ENCODE results near the gene IVD. TPM values are rescaled to one million over a fixed set of nuclear protein-coding genes. Genes with fewer than 3 reads are reported as not detected.

Gene IVD
- total RNA-seq, 1 experiment from 2014 or later, result 93.1 TPM

GRCh38 chr15:40450047-40450446 lies 44.5 kb downstream of the IVD start:
- no peak overlapping the region for H2AK5ac ChIP-seq (ENCODE audit: insufficient read length, low read length)
- TF ChIP-seq, protein P1, sequence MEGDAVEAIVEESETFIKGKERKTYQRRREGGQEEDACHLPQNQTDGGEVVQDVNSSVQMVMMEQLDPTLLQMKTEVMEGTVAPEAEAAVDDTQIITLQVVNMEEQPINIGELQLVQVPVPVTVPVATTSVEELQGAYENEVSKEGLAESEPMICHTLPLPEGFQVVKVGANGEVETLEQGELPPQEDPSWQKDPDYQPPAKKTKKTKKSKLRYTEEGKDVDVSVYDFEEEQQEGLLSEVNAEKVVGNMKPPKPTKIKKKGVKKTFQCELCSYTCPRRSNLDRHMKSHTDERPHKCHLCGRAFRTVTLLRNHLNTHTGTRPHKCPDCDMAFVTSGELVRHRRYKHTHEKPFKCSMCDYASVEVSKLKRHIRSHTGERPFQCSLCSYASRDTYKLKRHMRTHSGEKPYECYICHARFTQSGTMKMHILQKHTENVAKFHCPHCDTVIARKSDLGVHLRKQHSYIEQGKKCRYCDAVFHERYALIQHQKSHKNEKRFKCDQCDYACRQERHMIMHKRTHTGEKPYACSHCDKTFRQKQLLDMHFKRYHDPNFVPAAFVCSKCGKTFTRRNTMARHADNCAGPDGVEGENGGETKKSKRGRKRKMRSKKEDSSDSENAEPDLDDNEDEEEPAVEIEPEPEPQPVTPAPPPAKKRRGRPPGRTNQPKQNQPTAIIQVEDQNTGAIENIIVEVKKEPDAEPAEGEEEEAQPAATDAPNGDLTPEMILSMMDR (conservative IDR thresholded peaks at IDR 0.05), result no peak
- no peak overlapping the region for H2BK20ac ChIP-seq (ENCODE audit: low read depth, low read length, poor library complexity, severe bottlenecking)
- H3K27me3 ChIP-seq (ENCODE audit: insufficient read depth, low read length), result no peaks in the 10 kb centered on the region
- no peaks in the 10 kb centered on the region for H3K9me3 ChIP-seq (ENCODE audit: control insufficient read depth, low read depth, low read length)
- H4K20me1 ChIP-seq (ENCODE audit: control insufficient read depth, insufficient read depth, insufficient read length), result no peaks in the 10 kb centered on the region
- H3K27ac ChIP-seq (ENCODE audit: insufficient read length, low read depth, low read length), result no peak overlapping the region
- no peak overlapping the region for H3K4me2 ChIP-seq (ENCODE audit: insufficient read depth, insufficient read length, low read length)
- no peak overlapping the region for H3K9ac ChIP-seq (ENCODE audit: extremely low read depth, insufficient read length, low read length)
- H3K23ac ChIP-seq (ENCODE audit: insufficient read length, low read depth, low read length), result no peak overlapping the region
- H3K4me1 ChIP-seq (ENCODE audit: insufficient read depth, low read length), result peaks cover 18% of the 10 kb centered on the region; the same call in 1 of the 2 replicates
- no peak overlapping the region for H2BK120ac ChIP-seq (ENCODE audit: low read depth, low read length, poor library complexity, severe bottlenecking)
- H3K4me1 Mint-ChIP-seq, result peaks cover 71 to 72% of the 10 kb centered on the region in 2 experiments
- no peak overlapping the region for H2AFZ ChIP-seq (ENCODE audit: low read length)
- H3K27ac Mint-ChIP-seq, result 0 out of 7 replicates have a peak overlapping the region, but pooled peaks of 2 of the 3 experiments have one; percentile 44 to 80
- no peaks in the 10 kb centered on the region for H3K9me3 Mint-ChIP-seq
- no peaks in the 10 kb centered on the region for H3K27me3 Mint-ChIP-seq (ENCODE audit: low read depth)
- H3K23me2 ChIP-seq (ENCODE audit: insufficient read length, low read depth, low read length, poor library complexity, severe bottlenecking), result no peaks in the 10 kb centered on the region
- H2BK15ac ChIP-seq (ENCODE audit: low read depth, low read length), result no peak overlapping the region
- H3K4me3 Mint-ChIP-seq, result no peak overlapping the region
- no peak for DNase-seq
- H2BK12ac ChIP-seq (ENCODE audit: insufficient read length, low read depth, low read length), result no peak overlapping the region
- H3K4ac ChIP-seq (ENCODE audit: low read depth, low read length), result no peak overlapping the region
- WGBS (ENCODE audit: extremely low coverage, insufficient read length, low lambda C conversion rate), result no CpG with 5 or more reads among the region's 2 CpGs
- no peak overlapping the region for H3K14ac ChIP-seq (ENCODE audit: insufficient read depth, low read length)
- peaks cover 0 to 20% (median 5%) of the 10 kb centered on the region in 3 experiments; a peak in 4 of 7 replicates for H3K36me3 Mint-ChIP-seq (ENCODE audit: insufficient read depth in 1 of 3, low read depth in 3 of 3)
- H3K79me1 ChIP-seq (ENCODE audit: insufficient read depth, low read depth, low read length, poor library complexity, severe bottlenecking), result peaks cover 6% of the 10 kb centered on the region
- no peak overlapping the region for H4K5ac ChIP-seq (ENCODE audit: insufficient read length, low read depth, low read length)
- H4K91ac ChIP-seq (ENCODE audit: insufficient read length, low read depth, low read length), result no peak overlapping the region
- H2BK5ac ChIP-seq (ENCODE audit: insufficient read length, low read length), result no peak overlapping the region
- peaks cover 66% of the 10 kb centered on the region; the same call in 1 of the 2 replicates for H3K79me2 ChIP-seq (ENCODE audit: insufficient read depth, low read length)
- no peak overlapping the region for H3T11ph ChIP-seq (ENCODE audit: low read length)
- H4K8ac ChIP-seq (replicated peaks; ENCODE audit: insufficient read length, low read depth, low read length), result no peak overlapping the region
- no peak overlapping the region for H3K56ac ChIP-seq (ENCODE audit: insufficient read length, low read depth, low read length)
- no peak overlapping the region for H3K18ac ChIP-seq (ENCODE audit: insufficient read length, low read depth, low read length)
